Lung (tissue), 12 donors: ENCODE measurements around the gene NPSR1. TPM values are rescaled to one million over a fixed set of nuclear protein-coding genes. Genes with fewer than 3 reads are reported as not detected.

Experiments
- ATAC-seq: fragments of 200-7000 bp; cut with Tn5 transposase; one replicate; pipeline ENCODE4 v1.9.1; 2020; ENCODE audit warnings: moderate number of reproducible peaks; ENCODE audit not compliant: insufficient read depth, low FRiP score
- DNase-seq, 3 donors: peaks; one replicate each; pipeline ENCODE4 v3.0.0-alpha.2; 2013 to 2017
- H3K27ac ChIP-seq, 2 donors: one replicate each; pipeline ENCODE4 v1.5.1; 2013; ENCODE audit warnings: mild to moderate bottlenecking in 2 of 2, moderate library complexity in 2 of 2, control low read depth in 1 of 2, inconsistent platforms in 1 of 2, low read depth in 1 of 2, low read length in 1 of 2
- H3K27me3 ChIP-seq, 3 donors: one replicate each; pipeline ENCODE4 v1.5.1; 2013; ENCODE audit warnings: low read length in 2 of 3; ENCODE audit not compliant: control insufficient read depth in 3 of 3, insufficient read depth in 3 of 3
- H3K36me3 ChIP-seq, 4 donors: one replicate each; pipeline ENCODE4 v1.5.1; 2013; ENCODE audit warnings: low read length in 4 of 4, mild to moderate bottlenecking in 1 of 4, moderate library complexity in 1 of 4; ENCODE audit not compliant: control insufficient read depth in 4 of 4, insufficient read depth in 4 of 4
- H3K4me1 ChIP-seq, 5 donors: one replicate each; pipeline ENCODE4 v1.5.1; 2013; ENCODE audit warnings: low read length in 5 of 5, mild to moderate bottlenecking in 2 of 5, moderate library complexity in 1 of 5; ENCODE audit not compliant: control insufficient read depth in 5 of 5, insufficient read depth in 5 of 5
- H3K4me3 ChIP-seq: one replicate; pipeline ENCODE4 v1.5.1; 2013; ENCODE audit warnings: mild to moderate bottlenecking, control low read depth, moderate library complexity
- H3K9ac ChIP-seq, 2 donors: one replicate each; pipeline ENCODE4 v1.5.1; 2013; ENCODE audit warnings: low read length in 2 of 2, control low read depth in 1 of 2; ENCODE audit not compliant: insufficient read depth in 1 of 2
- H3K9me3 ChIP-seq, 4 donors: one replicate each; pipeline ENCODE4 v1.5.1; 2013; ENCODE audit warnings: low read length in 3 of 4, mild to moderate bottlenecking in 1 of 4, moderate library complexity in 1 of 4; ENCODE audit not compliant: control insufficient read depth in 4 of 4, insufficient read depth in 3 of 4
- CTCF ChIP-seq: IDR thresholded peaks from 2 replicates; pipeline ENCODE4 v1.5.1; 2012; ENCODE audit warnings: mild to moderate bottlenecking; ENCODE audit errors: control extremely low read depth, extremely low read depth
- WGBS, 2 donors: extraction: QIAGEN DNeasy Blood & Tissue Kit; methylation state at CpG; one replicate each; pipeline ENCODE4 v1.1.7; 2013; 5-methylcytosine and 5-hydroxymethylcytosine counted together
- polyA plus RNA-seq, 2 donors: library from polyadenylated mRNA; stranded (reverse); fragments of 200-250 nt; gene quantifications; one replicate each; pipeline ENCODE4 v1.2.1, GENCODE V29; 2013
- total RNA-seq, 2 donors: library from RNA; depleted of rRNA in 1 of 2; stranded (reverse); fragments of >200 nt in 1 of 2; gene quantifications; one replicate each; pipeline ENCODE4 v1.2.1, GENCODE V29; 2014 to 2021
- donor health status: control.
- donor health status: control.
- donor health status: Bipolar disorder and iron deficiency.
- donor health status: healthy.
- donor health status: DM: yes; HTN: yes; CAD: no.

The NPSR1 gene
- total and polyA plus RNA-seq, 4 donors, result not detected

GRCh38 chr7:34727464-34727995 is 69.5 kb downstream of the NPSR1 start:
- Histone ChIP-seq H3K4me1 (peaks cover 0 to 10% (median 0%) of the 10 kb centered on the region in 5 donors), H3K9me3 (no peaks in the 10 kb centered on the region), H3K27me3 (no peaks in the 10 kb centered on the region), H3K27ac (no peak overlapping the region), H3K36me3 (no peaks in the 10 kb centered on the region), H3K4me3 (no peak overlapping the region), H3K9ac (no peak overlapping the region)
- no peak for TF ChIP-seq CTCF
- DNase-seq, result no peak
- ATAC-seq, result no peak
- 83 to 85% methylated on average over 2 of the region's 2 CpGs for WGBS, 2 donors

- WGBS, 2 donors, result 86 to 91% methylated on average over 7 of the region's 7 CpGs
- H3K4me1 ChIP-seq, result peaks cover 0 to 3% (median 0%) of the 10 kb centered on the region in 5 donors
- H3K36me3 ChIP-seq, result no peaks in the 10 kb centered on the region
- H3K4me3 ChIP-seq, result no peak overlapping the region
- no peak overlapping the region for H3K9ac ChIP-seq
- H3K9me3 ChIP-seq, result no peaks in the 10 kb centered on the region
- TF ChIP-seq CTCF, result no peak
- no peak overlapping the region for H3K27ac ChIP-seq
- ATAC-seq (no peak), DNase-seq (no peak)
- H3K27me3 ChIP-seq, result no peaks in the 10 kb centered on the region
Observed at GRCh38 chr7:34728156-34728555, 70.1 kb downstream of the NPSR1 start.

- DNase-seq (no peak), ATAC-seq (no peak)
- Histone ChIP-seq H3K4me3 (no peak overlapping the region), H3K27me3 (no peaks in the 10 kb centered on the region), H3K36me3 (no peaks in the 10 kb centered on the region), H3K4me1 (no peaks in the 10 kb centered on the region), H3K9me3 (no peaks in the 10 kb centered on the region), H3K27ac (no peak overlapping the region), H3K9ac (no peak overlapping the region)
- 85 to 96% methylated on average over 1 of the region's 1 CpG for WGBS, 2 donors
- no peak for TF ChIP-seq CTCF
Observed at GRCh38 chr7:34734771-34735170, 76.8 kb downstream of the NPSR1 start.

- no peak for TF ChIP-seq CTCF
Observed at GRCh38 chr7:34735526-34735925, 77.5 kb downstream of the NPSR1 start.

More at GRCh38 chr7:34735526-34735925, 77.5 kb downstream of the NPSR1 start:
- no peak overlapping the region for H3K9ac ChIP-seq
- 30 to 52% methylated on average over 2 of the region's 2 CpGs for WGBS, 2 donors
- no peaks in the 10 kb centered on the region for H3K27me3 ChIP-seq
- H3K27ac ChIP-seq, result no peak overlapping the region
- H3K4me3 ChIP-seq, result no peak overlapping the region
- H3K4me1 ChIP-seq, result no peaks in the 10 kb centered on the region
- ATAC-seq (no peak), DNase-seq (peak in 1 of 3 donors; percentile 6)
- no peaks in the 10 kb centered on the region for H3K36me3 ChIP-seq
- no peaks in the 10 kb centered on the region for H3K9me3 ChIP-seq
